Fibroblast of skin of right biceps (primary cell): ENCODE results near the gene LIN7C.

Source experiments
- DNase-seq: peaks from one replicate; pipeline ENCODE4 v3.0.0-alpha.2; 2013

Gene LIN7C

GRCh38 chr11:27444801-27445215 lies 61.8 kb downstream of the LIN7C start:
- no peak for DNase-seq
